Activated naive CD4-positive, alpha-beta T cell treated with anti-CD3 and anti-CD28 coated beads, Interleukin-2, amount 50 U/mL, for 16 hours (primary cell): Measurements from ENCODE around the gene CASP5.

Source experiments
- DNase-seq: peaks from one replicate; pipeline ENCODE4 v3.0.0-alpha.2; 2020

Gene CASP5

GRCh38 chr11:104965735-104966134 lies 57.2 kb downstream of the CASP5 start:
- DNase-seq = no peak

DNA sequence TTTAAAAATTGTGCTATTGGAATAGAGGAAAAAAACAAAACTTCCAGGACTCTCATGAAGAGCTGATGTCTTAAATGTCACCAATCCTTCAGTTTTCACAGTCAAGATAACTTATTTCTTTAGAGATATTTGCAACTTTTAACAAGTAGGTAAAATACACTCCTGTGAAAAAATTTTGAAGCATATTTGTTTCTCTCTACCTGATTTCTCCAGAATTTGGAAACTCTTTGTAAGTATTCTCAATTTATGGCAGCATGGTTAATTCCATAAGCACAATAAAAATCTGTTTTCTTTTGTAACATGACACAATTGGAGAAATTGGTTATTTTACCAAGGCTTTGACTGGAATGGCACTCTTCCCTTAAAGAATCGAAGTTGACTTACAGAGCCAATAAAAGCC lies 58.7 kb downstream of the CASP5 start:
- no peak for DNase-seq

DNA sequence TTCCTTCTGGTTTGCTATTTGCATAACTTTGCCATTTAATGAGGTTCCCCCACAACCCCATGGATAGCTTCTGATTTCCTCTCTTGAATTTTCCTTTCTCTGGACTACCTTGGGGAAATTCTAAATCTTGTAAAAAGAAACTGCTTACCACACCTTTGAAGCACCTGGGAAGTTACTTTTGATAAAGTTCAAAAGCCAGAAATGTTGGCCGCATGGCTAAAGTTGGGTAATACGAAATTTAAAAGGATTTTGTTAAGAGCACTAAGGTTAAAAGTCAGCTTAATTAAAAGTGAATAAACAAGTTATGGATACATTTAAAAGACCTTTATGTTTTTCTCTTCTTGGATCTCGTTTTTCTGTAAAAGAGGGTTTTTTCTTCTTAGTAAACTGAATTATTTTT lies 60.1 kb downstream of the CASP5 start:
- DNase-seq = no peak

- no peak for DNase-seq
These were observed 65.7 kb downstream of the CASP5 start for GRCh38 chr11:104957280-104957679.

DNA sequence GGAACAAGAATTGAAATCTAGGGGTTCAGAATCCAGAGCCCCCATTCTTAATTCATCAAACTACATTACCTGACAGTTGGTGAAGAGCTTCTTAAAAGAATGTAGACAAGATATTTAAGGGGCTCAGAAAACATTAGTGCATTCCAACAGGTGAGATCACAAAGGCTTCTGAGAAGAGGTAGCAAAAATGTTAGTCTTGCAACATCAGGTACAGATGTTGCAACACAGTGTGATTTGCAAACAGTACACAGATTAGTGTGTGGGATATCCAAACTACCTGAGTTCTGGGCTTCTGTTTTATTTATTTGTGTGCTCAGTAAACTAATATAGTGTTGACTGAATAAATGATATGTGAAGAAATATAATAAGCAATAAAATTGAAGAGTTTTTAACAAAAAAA lies 66.4 kb downstream of the CASP5 start:
- DNase-seq = no peak

- DNase-seq = no peak
These were observed 76.1 kb downstream of the CASP5 start for GRCh38 chr11:104946907-104947306.
